Forelimb muscle (tissue), 1 donor: ENCODE data around the gene AJAP1. TPM values are rescaled to one million over a fixed set of nuclear protein-coding genes. Genes with fewer than 3 reads are reported as not detected.
"Not testable (repeated sequence)": the region's sequence is repeated elsewhere in the genome, so short reads cannot be mapped to it uniquely, and the experiment has no call there.

Experiments used
- DNase-seq: peaks from one replicate; pipeline ENCODE4 v3.0.0-alpha.2; 2013; ENCODE audit warnings: low read depth
- polyA plus RNA-seq: library from polyadenylated mRNA; unstranded; fragments of 120-200 nt; gene quantifications from one replicate; pipeline ENCODE4 v1.2.1, GENCODE V29; 2013; ENCODE audit not compliant: insufficient read length

The AJAP1 gene
- polyA plus RNA-seq, 1 donor, result 0.61 TPM

GRCh38 chr1:4657244-4657789 lies 2.9 kb downstream of the AJAP1 start:
- no peak for DNase-seq

- DNase-seq, result peak; percentile 66
Observed at GRCh38 chr1:4657960-4658541, 3.6 kb downstream of the AJAP1 start.

GRCh38 chr1:4658643-4659628 lies 4.5 kb downstream of the AJAP1 start:
- no peak for DNase-seq

- DNase-seq, result no peak
Observed at GRCh38 chr1:4660917-4661594, 6.6 kb downstream of the AJAP1 start.

DNA sequence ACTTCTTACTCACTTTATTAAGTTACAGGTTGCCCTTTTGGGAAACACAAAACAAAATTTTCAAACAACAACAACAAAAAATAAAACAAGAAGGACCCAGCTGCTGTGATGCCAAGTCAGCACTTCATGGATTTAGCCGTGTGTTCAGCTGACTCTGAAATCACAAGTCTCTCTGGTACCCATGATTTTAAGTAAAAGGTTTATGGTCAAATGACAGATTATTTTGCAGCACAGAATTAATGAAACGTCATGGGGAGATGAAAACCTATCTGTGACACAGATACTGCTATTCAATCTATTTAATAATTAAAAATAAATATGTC lies 7.1 kb downstream of the AJAP1 start:
- DNase-seq, result no peak

- DNase-seq, result no peak
Observed at GRCh38 chr1:4662168-4662567, 7.8 kb downstream of the AJAP1 start.

GRCh38 chr1:4662723-4663122 lies 8.3 kb downstream of the AJAP1 start:
- DNase-seq, result no peak

- DNase-seq, result no peak
Observed at GRCh38 chr1:4664095-4664494, 9.7 kb downstream of the AJAP1 start.

- no peak for DNase-seq
Observed at GRCh38 chr1:4664606-4665005, 10.2 kb downstream of the AJAP1 start.

- DNase-seq, result no peak
Observed at GRCh38 chr1:4665456-4665855, 11.0 kb downstream of the AJAP1 start.

DNA sequence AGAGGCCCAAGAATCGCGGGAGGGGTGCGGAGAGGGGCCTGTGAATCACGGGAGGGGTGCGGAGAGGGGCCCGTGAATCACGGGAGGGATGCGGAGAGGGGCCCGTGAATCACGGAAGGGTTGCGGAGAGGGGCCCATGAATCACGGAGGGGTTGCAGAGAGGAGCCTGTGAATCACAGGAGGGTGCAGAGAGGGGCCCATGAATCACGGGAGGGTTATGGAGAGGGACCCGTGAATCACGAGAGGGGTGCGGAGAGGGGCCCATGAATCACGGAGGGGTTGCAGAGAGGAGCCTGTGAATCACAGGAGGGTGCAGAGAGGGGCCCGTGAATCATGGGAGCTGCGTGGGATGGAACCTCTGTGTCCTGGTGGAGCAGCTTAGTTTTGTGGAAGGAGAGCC lies 12.3 kb downstream of the AJAP1 start:
- not testable (repeated sequence) for DNase-seq

GRCh38 chr1:4668743-4669700 lies 14.6 kb downstream of the AJAP1 start:
- DNase-seq, result no peak

- DNase-seq, result no peak
Observed at GRCh38 chr1:4670265-4670664, 15.9 kb downstream of the AJAP1 start.

- DNase-seq, result no peak
Observed at GRCh38 chr1:4671828-4672227, 17.4 kb downstream of the AJAP1 start.

- no peak for DNase-seq
Observed at GRCh38 chr1:4673494-4673893, 19.1 kb downstream of the AJAP1 start.

DNA sequence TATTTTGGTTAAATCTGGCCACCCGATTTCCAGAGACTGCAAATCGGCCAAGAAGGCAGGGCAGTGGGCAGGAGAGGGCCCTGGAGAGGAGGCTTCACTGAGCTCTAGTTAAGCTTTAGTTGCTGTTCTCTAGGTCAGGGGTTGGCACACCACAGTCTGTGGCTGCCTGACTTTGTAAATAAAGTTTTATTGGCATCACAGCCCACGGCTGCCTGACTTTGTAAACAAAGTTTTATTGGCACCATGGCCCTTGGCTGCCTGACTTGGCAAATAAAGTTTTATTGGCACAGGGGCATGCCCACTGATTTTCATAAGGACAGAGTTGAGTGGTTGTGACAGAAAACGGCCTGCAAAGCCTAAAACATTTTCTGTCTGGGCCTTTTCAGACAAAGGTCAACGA lies 19.7 kb downstream of the AJAP1 start:
- DNase-seq, result no peak

GRCh38 chr1:4674676-4675075 lies 20.3 kb downstream of the AJAP1 start:
- DNase-seq, result no peak

DNA sequence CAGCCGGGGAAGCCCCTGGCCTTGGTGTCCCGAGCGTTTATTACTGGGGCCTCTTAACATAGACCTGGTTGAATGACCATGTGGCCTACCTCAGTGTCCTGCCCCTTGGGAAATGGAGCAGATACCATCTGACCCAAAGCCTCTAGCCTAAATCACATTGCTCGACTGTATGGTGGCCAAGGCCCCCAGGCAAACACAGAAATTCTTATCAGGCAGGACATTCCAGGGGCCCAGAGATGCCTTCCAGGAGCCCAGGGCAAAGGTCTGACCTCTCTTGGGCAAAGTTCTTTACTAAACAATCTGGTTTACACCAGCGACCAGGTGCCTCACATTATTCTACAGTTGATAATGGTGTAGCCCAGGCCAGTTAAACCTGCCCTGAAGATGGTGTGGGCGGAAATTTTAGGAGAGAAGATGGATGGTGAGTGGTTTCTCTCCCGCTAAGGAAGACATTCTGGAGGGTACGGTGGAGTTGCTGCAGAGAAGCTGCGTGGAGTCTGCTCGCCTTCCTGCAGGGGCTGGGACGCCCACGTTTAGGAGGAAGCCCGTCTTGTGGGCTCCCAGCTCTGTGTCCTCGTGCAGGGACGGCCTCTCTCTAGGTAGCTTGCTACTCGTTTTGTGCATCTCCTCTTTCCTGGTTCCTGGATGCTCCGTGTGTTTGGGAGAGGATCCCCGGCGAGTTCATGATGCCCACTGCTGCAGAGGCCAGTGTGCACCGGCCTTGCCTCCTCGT lies 21.2 kb downstream of the AJAP1 start:
- no peak for DNase-seq

DNA sequence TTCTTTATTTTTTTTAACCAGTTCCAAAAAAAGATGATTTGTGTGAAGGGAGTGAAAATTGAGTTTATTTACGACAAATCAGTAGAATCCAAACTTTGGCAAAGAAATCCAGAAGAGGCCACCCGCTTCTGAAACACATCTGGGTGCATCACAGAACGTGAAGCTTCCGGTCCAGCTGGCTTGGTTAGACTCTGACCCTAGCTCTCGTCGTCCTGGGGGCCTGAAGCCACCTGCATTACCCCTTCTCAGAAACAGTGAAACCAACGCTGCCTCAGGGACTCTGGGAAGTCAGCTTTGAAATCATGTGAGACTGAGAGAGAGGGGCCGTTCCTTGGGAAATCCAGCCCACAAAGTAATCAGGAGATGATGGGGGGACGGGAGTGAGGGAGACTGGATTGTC lies 21.8 kb downstream of the AJAP1 start:
- no peak for DNase-seq

DNA sequence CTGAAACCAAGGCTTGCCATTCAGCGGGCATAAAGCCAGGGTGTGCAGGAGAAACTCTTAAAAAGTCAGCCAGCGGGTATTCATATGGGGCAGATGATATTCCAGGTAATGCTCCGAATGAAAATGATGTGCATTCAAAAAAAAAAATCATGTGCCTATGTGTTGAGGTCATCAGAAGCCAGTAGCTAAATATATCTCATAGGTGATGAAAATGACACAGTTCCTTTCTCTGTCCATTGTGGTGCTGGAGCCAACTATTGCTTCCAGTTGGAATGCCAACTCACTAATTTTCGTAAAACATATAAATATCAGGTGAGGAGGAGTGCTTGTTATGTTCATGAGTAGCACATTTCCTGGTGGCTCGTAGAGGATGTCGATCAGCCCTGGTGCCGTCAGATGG lies 23.2 kb downstream of the AJAP1 start:
- no peak for DNase-seq
